GM12892 (cell line): ENCODE results near the gene PLXNB3.

Source experiments
- POLR2A ChIP-seq: IDR thresholded peaks from 2 replicates; pipeline ENCODE4 v1.6.1; 2011; ENCODE audit warnings: low read depth, low read length, control low read depth
- POLR2AphosphoS5 ChIP-seq: IDR thresholded peaks from 2 replicates; pipeline ENCODE4 v1.6.1; 2011; ENCODE audit warnings: low read depth, low read length, control low read depth
- TAF1 ChIP-seq: IDR thresholded peaks from 2 replicates; pipeline ENCODE4 v1.6.1; 2011; ENCODE audit warnings: low read depth, mild to moderate bottlenecking, control low read depth, low read length, borderline replicate concordance

- TF ChIP-seq POLR2AphosphoS5 (no peak), POLR2A (no peak), TAF1 (no peak)
These were observed 4.5 kb downstream of the PLXNB3 start for GRCh38 chrX:153768311-153769157.
